ENCODE measurements around the gene GATAD2A. TPM values are rescaled to one million over a fixed set of nuclear protein-coding genes. Genes with fewer than 3 reads are reported as not detected.

GATAD2A gene
- total and polyA plus RNA-seq, 9 of the 15 experiments (the other 6 are each of a cell fraction or from before 2014, with no cell fraction given) = 2.4 to 226 (median 44.2) TPM

DNA sequence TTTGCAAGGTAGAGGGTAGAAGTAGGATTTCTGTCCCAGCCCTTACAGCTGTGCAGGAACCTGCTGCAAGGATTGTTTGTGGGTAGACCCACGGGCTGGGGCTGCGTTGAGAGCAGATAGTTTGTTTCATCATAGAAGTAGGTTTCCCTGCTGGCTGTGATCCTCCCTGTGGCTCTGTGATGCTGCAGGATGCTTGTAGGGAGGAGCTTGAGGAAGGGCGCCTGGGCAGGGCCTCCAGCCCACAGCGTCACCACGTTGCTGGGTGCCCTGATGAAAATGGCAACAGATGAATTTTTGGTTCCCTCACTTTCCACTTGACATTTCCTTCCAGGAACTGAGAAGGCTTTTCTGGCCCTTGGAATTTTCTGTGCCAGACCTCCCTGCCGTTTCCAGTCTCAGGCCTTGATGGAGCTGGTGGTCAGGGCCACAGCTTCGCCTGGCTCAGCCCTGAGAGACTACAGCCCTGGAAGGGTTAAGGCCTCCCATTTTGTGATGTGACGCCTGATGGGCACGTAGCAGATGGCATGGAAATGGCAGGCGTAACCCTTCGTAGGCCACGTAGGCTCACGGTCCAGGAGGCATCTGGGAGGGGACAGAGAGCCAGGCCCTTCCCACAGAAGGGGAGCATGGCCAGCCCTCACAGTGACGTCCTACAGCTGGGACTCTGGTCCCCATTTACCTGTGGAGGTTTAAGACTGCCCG, 42.2 kb downstream of the GATAD2A start:
- intact Hi-C loops (cut with micrococcal nuclease) (no loop called here), in situ Hi-C loops (cut with MboI) (no loop called here)
- Histone ChIP-seq H3K9me3 (replicated peaks; ENCODE audit: control insufficient read depth, insufficient read depth, low read depth, low read length) (no peaks in the 10 kb centered on the region), H4K20me1 (replicated peaks; ENCODE audit: control insufficient read depth, insufficient read depth, low read length) (peaks cover 62% of the 10 kb centered on the region), H3K36me3 (ENCODE audit: control insufficient read depth, insufficient read depth, low read length) (peaks cover 60% of the 10 kb centered on the region), H3K4me2 (ENCODE audit: insufficient read depth, low read length) (no peak overlapping the region), H2AFZ (ENCODE audit: low read depth, low read length) (no peak overlapping the region), H3K27me3 (ENCODE audit: control insufficient read depth in 2 of 2, insufficient read depth in 2 of 2, low read length in 2 of 2) (no peaks in the 10 kb centered on the region), H3K9me1 (ENCODE audit: control insufficient read depth, insufficient read depth, low read length) (no peaks in the 10 kb centered on the region), H3K9ac (ENCODE audit: insufficient read depth in 1 of 2, low read depth in 2 of 2, low read length in 2 of 2) (peak overlapping the region in 1 of 2 experiments; percentile 72; a peak in 2 of 4 replicates), H3K27ac (ENCODE audit: extremely low read depth, low read depth, low read length) (no peak overlapping the region), H3K4me3 (no peak overlapping the region), H3K79me2 (ENCODE audit: control insufficient read depth, insufficient read depth, low read length) (peaks cover 100% of the 10 kb centered on the region), H3K4me1 (replicated peaks in 1 of 2; ENCODE audit: control insufficient read depth in 2 of 2, insufficient read depth in 2 of 2, low read length in 2 of 2) (peaks cover 43 to 45% of the 10 kb centered on the region in 2 experiments)
- no peak for FAIRE-seq
- CTCF ChIA-PET (ENCODE audit: low intra/inter-chr PET ratio) = no interaction called here
- BruUV-seq (replicated peaks) = no TSS peak
- POLR2A ChIA-PET = interaction anchor here (0.8 kb wide), 1 partner anchor 99 kb away, joined by 3 read pairs; no protein-coding TSS in a partner anchor
- TF ChIP-seq ZBTB8A (IDR thresholded peaks at IDR 0.05; ENCODE audit: partially characterized antibody) = no peak
- TF ChIP-seq ZC3H4 (CRISPR knock-in tag; IDR thresholded peaks at IDR 0.05; ENCODE audit: borderline replicate concordance) = 0 out of 2 replicates have a peak, but pooled peaks have one; percentile 29
- TF ChIP-seq ZNF77 (CRISPR knock-in tag; IDR thresholded peaks at IDR 0.05) = no peak
- no peak for TF ChIP-seq ZNF354B (CRISPR knock-in tag; IDR thresholded peaks at IDR 0.05)
- no peak for DNase-seq (ENCODE audit: extremely low read depth in 1 of 4, low spot score in 3 of 4)
- no peak for ATAC-seq
- 88% methylated on average over 15 of the region's 15 CpGs for whole genome bisulfite sequencing (ENCODE audit: insufficient coverage, low coverage, missing lambda C conversion rate)

DNA sequence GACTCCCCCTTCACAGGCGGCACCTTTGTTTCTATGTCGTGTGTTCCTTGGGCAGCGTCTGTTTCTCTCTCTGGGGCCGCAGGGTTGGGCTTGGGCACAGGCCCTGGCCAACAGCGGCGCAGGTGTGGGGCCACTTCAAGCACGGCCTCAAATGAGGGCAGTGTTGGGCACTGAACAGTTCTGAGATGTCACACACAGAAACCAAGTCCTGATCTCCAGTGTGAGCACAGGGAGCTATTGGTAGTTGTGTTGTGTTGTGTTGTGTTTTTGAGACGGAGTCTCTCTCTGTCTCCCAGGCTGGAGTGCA, 42.7 kb downstream of the GATAD2A start:
- H3K4me1 ChIP-seq (replicated peaks in 1 of 2; ENCODE audit: control insufficient read depth in 2 of 2, insufficient read depth in 2 of 2, low read length in 2 of 2) = peaks cover 38 to 40% of the 10 kb centered on the region in 2 experiments
- peaks cover 63% of the 10 kb centered on the region for H4K20me1 ChIP-seq (replicated peaks; ENCODE audit: control insufficient read depth, insufficient read depth, low read length)
- intact Hi-C loops (cut with micrococcal nuclease) = no loop called here
- H3K4me2 ChIP-seq (ENCODE audit: insufficient read depth, low read length) = no peak overlapping the region
- peak overlapping the region in 1 of 2 experiments; percentile 72; a peak in 1 of 4 replicates for H3K9ac ChIP-seq (ENCODE audit: insufficient read depth in 1 of 2, low read depth in 2 of 2, low read length in 2 of 2)
- no peak overlapping the region for H3K27ac ChIP-seq (ENCODE audit: extremely low read depth, low read depth, low read length)
- no peak for ATAC-seq
- no peak for DNase-seq (ENCODE audit: extremely low read depth in 1 of 4, low spot score in 3 of 4)
- in situ Hi-C loops (cut with MboI) = no loop called here
- no peaks in the 10 kb centered on the region for H3K27me3 ChIP-seq (ENCODE audit: control insufficient read depth in 2 of 2, insufficient read depth in 2 of 2, low read length in 2 of 2)
- peaks cover 100% of the 10 kb centered on the region for H3K79me2 ChIP-seq (ENCODE audit: control insufficient read depth, insufficient read depth, low read length)
- no TSS peak for BruUV-seq (replicated peaks)
- 92% methylated on average over 8 of the region's 8 CpGs for WGBS (ENCODE audit: insufficient coverage, low coverage, missing lambda C conversion rate)
- H3K9me3 ChIP-seq (replicated peaks; ENCODE audit: control insufficient read depth, insufficient read depth, low read depth, low read length) = no peaks in the 10 kb centered on the region
- H2AFZ ChIP-seq (ENCODE audit: low read depth, low read length) = no peak overlapping the region
- H3K4me3 ChIP-seq = no peak overlapping the region
- CTCF ChIA-PET (ENCODE audit: low intra/inter-chr PET ratio) = no interaction called here
- POLR2A ChIA-PET = interaction anchor here (0.9 kb wide), 1 partner anchor 22 kb away, joined by 3 read pairs; no protein-coding TSS in a partner anchor
- FAIRE-seq = no peak
- TF ChIP-seq ZNF780A (CRISPR knock-in tag; IDR thresholded peaks at IDR 0.05) = no peak
- TF ChIP-seq TEAD1 (CRISPR knock-in tag; IDR thresholded peaks at IDR 0.05) = no peak
- TF ChIP-seq FIP1L1 (IDR thresholded peaks at IDR 0.05; ENCODE audit: low read depth, low read length, poor library complexity, severe bottlenecking) = no peak
- no peak for TF ChIP-seq NR1H2 (CRISPR knock-in tag; IDR thresholded peaks at IDR 0.05)
- TF ChIP-seq, protein P1, sequence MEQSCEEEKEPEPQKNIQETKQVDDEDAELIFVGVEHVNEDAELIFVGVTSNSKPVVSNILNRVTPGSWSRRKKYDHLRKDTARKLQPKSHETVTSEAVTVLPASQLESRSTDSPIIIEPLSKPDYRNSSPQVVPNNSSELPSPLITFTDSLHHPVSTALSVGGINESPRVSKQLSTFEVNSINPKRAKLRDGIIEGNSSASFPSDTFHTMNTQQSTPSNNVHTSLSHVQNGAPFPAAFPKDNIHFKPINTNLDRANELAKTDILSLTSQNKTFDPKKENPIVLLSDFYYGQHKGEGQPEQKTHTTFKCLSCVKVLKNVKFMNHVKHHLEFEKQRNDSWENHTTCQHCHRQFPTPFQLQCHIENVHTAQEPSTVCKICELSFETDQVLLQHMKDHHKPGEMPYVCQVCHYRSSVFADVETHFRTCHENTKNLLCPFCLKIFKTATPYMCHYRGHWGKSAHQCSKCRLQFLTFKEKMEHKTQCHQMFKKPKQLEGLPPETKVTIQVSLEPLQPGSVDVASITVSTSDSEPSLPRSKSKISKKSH (CRISPR knock-in tag; IDR thresholded peaks at IDR 0.05) = no peak
- TF ChIP-seq, protein P2, sequence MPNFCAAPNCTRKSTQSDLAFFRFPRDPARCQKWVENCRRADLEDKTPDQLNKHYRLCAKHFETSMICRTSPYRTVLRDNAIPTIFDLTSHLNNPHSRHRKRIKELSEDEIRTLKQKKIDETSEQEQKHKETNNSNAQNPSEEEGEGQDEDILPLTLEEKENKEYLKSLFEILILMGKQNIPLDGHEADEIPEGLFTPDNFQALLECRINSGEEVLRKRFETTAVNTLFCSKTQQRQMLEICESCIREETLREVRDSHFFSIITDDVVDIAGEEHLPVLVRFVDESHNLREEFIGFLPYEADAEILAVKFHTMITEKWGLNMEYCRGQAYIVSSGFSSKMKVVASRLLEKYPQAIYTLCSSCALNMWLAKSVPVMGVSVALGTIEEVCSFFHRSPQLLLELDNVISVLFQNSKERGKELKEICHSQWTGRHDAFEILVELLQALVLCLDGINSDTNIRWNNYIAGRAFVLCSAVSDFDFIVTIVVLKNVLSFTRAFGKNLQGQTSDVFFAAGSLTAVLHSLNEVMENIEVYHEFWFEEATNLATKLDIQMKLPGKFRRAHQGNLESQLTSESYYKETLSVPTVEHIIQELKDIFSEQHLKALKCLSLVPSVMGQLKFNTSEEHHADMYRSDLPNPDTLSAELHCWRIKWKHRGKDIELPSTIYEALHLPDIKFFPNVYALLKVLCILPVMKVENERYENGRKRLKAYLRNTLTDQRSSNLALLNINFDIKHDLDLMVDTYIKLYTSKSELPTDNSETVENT (CRISPR knock-in tag; IDR thresholded peaks at IDR 0.05) = no peak
- no peaks in the 10 kb centered on the region for H3K9me1 ChIP-seq (ENCODE audit: control insufficient read depth, insufficient read depth, low read length)
- H3K36me3 ChIP-seq (ENCODE audit: control insufficient read depth, insufficient read depth, low read length) = peaks cover 63% of the 10 kb centered on the region
